ENCODE data around the gene TMEM50A. TPM values are rescaled to one million over a fixed set of nuclear protein-coding genes. Genes with fewer than 3 reads are reported as not detected.
"Not testable (repeated sequence)": the region's sequence is repeated elsewhere in the genome, so short reads cannot be mapped to it uniquely, and the experiment has no call there.

The TMEM50A gene
- total and polyA plus RNA-seq, 9 of the 15 experiments (the other 6 are each of a cell fraction or from before 2014, with no cell fraction given): 43.7 to 195 (median 137) TPM

GRCh38 chr1:25327864-25328790 is 10.0 kb upstream of the TMEM50A start:
- H3K27me3 ChIP-seq (ENCODE audit: control insufficient read depth in 2 of 2, insufficient read depth in 2 of 2, low read length in 2 of 2); H3K4me2 ChIP-seq (ENCODE audit: insufficient read depth, low read length); intact Hi-C loops (cut with micrococcal nuclease); H3K36me3 ChIP-seq (ENCODE audit: control insufficient read depth, insufficient read depth, low read length); H3K79me2 ChIP-seq (ENCODE audit: control insufficient read depth, insufficient read depth, low read length); POLR2A ChIA-PET; H3K9ac ChIP-seq (ENCODE audit: insufficient read depth in 1 of 2, low read depth in 2 of 2, low read length in 2 of 2); H3K9me3 ChIP-seq (replicated peaks; ENCODE audit: control insufficient read depth, insufficient read depth, low read depth, low read length); H3K27ac ChIP-seq (ENCODE audit: extremely low read depth, low read depth, low read length); in situ Hi-C loops (cut with MboI); H3K9me1 ChIP-seq (ENCODE audit: control insufficient read depth, insufficient read depth, low read length); H2AFZ ChIP-seq (ENCODE audit: low read depth, low read length); ATAC-seq; H4K20me1 ChIP-seq (replicated peaks; ENCODE audit: control insufficient read depth, insufficient read depth, low read length); H3K4me3 ChIP-seq; DNase-seq (ENCODE audit: extremely low read depth in 1 of 4, low spot score in 3 of 4); CTCF ChIA-PET (ENCODE audit: low intra/inter-chr PET ratio); H3K4me1 ChIP-seq (replicated peaks in 1 of 2; ENCODE audit: control insufficient read depth in 2 of 2, insufficient read depth in 2 of 2, low read length in 2 of 2): not testable (repeated sequence)
- no CpG with 5 or more reads among the region's 17 CpGs for WGBS (ENCODE audit: insufficient coverage, low coverage, missing lambda C conversion rate)
- TSS peak; percentile 10 for BruUV-seq (replicated peaks)
- FAIRE-seq: peak; percentile 77

- in situ Hi-C loops (cut with MboI); H3K4me2 ChIP-seq (ENCODE audit: insufficient read depth, low read length); ATAC-seq; H3K4me3 ChIP-seq; H3K27ac ChIP-seq (ENCODE audit: extremely low read depth, low read depth, low read length); H3K27me3 ChIP-seq (ENCODE audit: control insufficient read depth in 2 of 2, insufficient read depth in 2 of 2, low read length in 2 of 2); H3K9me3 ChIP-seq (replicated peaks; ENCODE audit: control insufficient read depth, insufficient read depth, low read depth, low read length); DNase-seq (ENCODE audit: extremely low read depth in 1 of 4, low spot score in 3 of 4); H3K9ac ChIP-seq (ENCODE audit: insufficient read depth in 1 of 2, low read depth in 2 of 2, low read length in 2 of 2); BruUV-seq (replicated peaks); H2AFZ ChIP-seq (ENCODE audit: low read depth, low read length); H3K9me1 ChIP-seq (ENCODE audit: control insufficient read depth, insufficient read depth, low read length); H3K36me3 ChIP-seq (ENCODE audit: control insufficient read depth, insufficient read depth, low read length); intact Hi-C loops (cut with micrococcal nuclease); POLR2A ChIA-PET; CTCF ChIA-PET (ENCODE audit: low intra/inter-chr PET ratio); H4K20me1 ChIP-seq (replicated peaks; ENCODE audit: control insufficient read depth, insufficient read depth, low read length); H3K79me2 ChIP-seq (ENCODE audit: control insufficient read depth, insufficient read depth, low read length); H3K4me1 ChIP-seq (replicated peaks in 1 of 2; ENCODE audit: control insufficient read depth in 2 of 2, insufficient read depth in 2 of 2, low read length in 2 of 2): not testable (repeated sequence)
- FAIRE-seq: peak; percentile 23
- WGBS (ENCODE audit: insufficient coverage, low coverage, missing lambda C conversion rate): 87% methylated on average over 4 of the region's 4 CpGs
These were observed 9.3 kb upstream of the TMEM50A start for GRCh38 chr1:25328791-25329185.

GRCh38 chr1:25329336-25329735 is 8.8 kb upstream of the TMEM50A start:
- H3K4me2 ChIP-seq (ENCODE audit: insufficient read depth, low read length); ATAC-seq; POLR2A ChIA-PET; H3K36me3 ChIP-seq (ENCODE audit: control insufficient read depth, insufficient read depth, low read length); CTCF ChIA-PET (ENCODE audit: low intra/inter-chr PET ratio); in situ Hi-C loops (cut with MboI); H2AFZ ChIP-seq (ENCODE audit: low read depth, low read length); FAIRE-seq; H3K9me1 ChIP-seq (ENCODE audit: control insufficient read depth, insufficient read depth, low read length); H3K9ac ChIP-seq (ENCODE audit: insufficient read depth in 1 of 2, low read depth in 2 of 2, low read length in 2 of 2); H3K4me3 ChIP-seq; H3K27ac ChIP-seq (ENCODE audit: extremely low read depth, low read depth, low read length); H3K4me1 ChIP-seq (replicated peaks in 1 of 2; ENCODE audit: control insufficient read depth in 2 of 2, insufficient read depth in 2 of 2, low read length in 2 of 2); DNase-seq (ENCODE audit: extremely low read depth in 1 of 4, low spot score in 3 of 4); H4K20me1 ChIP-seq (replicated peaks; ENCODE audit: control insufficient read depth, insufficient read depth, low read length); H3K9me3 ChIP-seq (replicated peaks; ENCODE audit: control insufficient read depth, insufficient read depth, low read depth, low read length); H3K79me2 ChIP-seq (ENCODE audit: control insufficient read depth, insufficient read depth, low read length); BruUV-seq (replicated peaks); H3K27me3 ChIP-seq (ENCODE audit: control insufficient read depth in 2 of 2, insufficient read depth in 2 of 2, low read length in 2 of 2); intact Hi-C loops (cut with micrococcal nuclease): not testable (repeated sequence)
- 94% methylated on average over 5 of the region's 5 CpGs for WGBS (ENCODE audit: insufficient coverage, low coverage, missing lambda C conversion rate)
